Activated CD8-positive, alpha-beta T cell treated with anti-CD3 and anti-CD28 coated beads, Interleukin-2, amount 10 ng/mL, durations not matched to agents 7 days and 5 days (primary cell): Measurements from ENCODE around the gene PCID2. TPM values are rescaled to one million over a fixed set of nuclear protein-coding genes. Genes with fewer than 3 reads are reported as not detected.

Experiments
- ATAC-seq: fragments of 150-1000 bp; cut with Tn5 transposase; one replicate; pipeline ENCODE4 v1.10.0; 2021; ENCODE audit warnings: moderate library complexity
- CTCF ChIA-PET: fragments of 350-600 bp; sonication (Branson Sonifier 250); formaldehyde crosslinking; loops from one replicate; lab custom pipeline; 2021; ENCODE audit warnings: antibody characterized with exemption; lab: Charles Lee
- POLR2A ChIA-PET: fragments of 350-600 bp; sonication (Branson Sonifier 250); formaldehyde crosslinking; loops from one replicate; lab custom pipeline; 2021; ENCODE audit warnings: antibody characterized with exemption; lab: Charles Lee
- DNase-seq: peaks from one replicate; pipeline ENCODE4 v3.0.0-alpha.2; 2020
- H3K27ac Mint-ChIP-seq: one replicate; pipeline ENCODE4 v1.8.0; 2021; ENCODE audit warnings: mild to moderate bottlenecking, mixed read lengths
- H3K27me3 Mint-ChIP-seq: one replicate; pipeline ENCODE4 v1.8.0; 2021; ENCODE audit warnings: low read depth, mixed read lengths
- H3K36me3 Mint-ChIP-seq: one replicate; pipeline ENCODE4 v1.8.0; 2021; ENCODE audit warnings: low read depth, mixed read lengths
- H3K4me1 Mint-ChIP-seq: one replicate; pipeline ENCODE4 v1.8.0; 2021; ENCODE audit warnings: low read depth, mixed read lengths
- H3K4me3 Mint-ChIP-seq: one replicate; pipeline ENCODE4 v1.8.0; 2021; ENCODE audit warnings: mild to moderate bottlenecking, mixed read lengths
- H3K9me3 Mint-ChIP-seq: one replicate; pipeline ENCODE4 v1.8.0; 2022; ENCODE audit warnings: mixed read lengths; ENCODE audit not compliant: insufficient read depth
- total RNA-seq, 2 experiments: library from RNA; stranded (reverse); gene quantifications; one replicate each; pipeline ENCODE4 v1.2.3, GENCODE V29; 2021

PCID2 gene
- total RNA-seq, 2 experiments from 2014 or later = 49.3 to 52.4 TPM

DNA sequence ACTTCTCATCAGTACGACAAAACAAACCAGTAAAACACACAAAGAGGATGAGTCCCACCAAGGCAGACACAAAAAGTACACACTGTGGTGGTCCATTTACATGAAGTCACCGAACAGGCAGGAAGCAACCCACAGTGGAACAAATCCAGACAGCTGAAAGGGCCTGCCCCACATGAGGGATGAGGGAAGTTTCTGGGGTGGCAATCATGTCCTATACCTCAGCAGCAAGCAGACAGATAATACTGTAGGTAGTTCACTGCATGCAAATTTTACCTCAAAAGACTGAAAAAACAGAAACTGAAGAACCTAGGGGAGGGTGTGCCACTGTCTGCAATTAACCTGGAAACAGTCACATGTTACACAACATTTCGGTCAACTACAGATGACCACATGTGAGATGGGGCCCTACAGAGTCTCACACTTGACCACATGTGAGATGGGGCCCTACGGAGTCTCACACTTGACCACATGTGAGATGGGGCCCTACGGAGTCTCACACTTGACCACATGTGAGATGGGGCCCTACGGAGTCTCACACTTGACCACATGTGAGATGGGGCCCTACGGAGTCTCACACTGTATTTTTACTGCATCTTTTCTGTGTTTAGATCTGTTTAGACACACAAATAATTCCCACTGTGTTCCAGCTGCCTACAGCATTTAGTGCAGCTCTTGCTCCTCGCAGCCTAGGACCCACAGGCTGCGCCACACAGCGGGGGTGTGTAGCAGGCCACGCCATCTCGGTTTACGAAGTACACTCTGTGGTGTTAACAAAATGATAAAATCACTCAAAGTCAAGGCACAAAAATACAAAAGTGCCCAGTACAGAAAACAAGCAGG is 22.2 kb downstream of the PCID2 start:
- POLR2A ChIA-PET = interaction anchor here (1.2 to 1.4 kb wide), 2 partner anchors 16 to 23 kb away, joined by 3 to 6 read pairs; partner anchors contain the start of gene CUL4A
- H3K4me1 Mint-ChIP-seq = peaks cover 50% of the 10 kb centered on the region

DNA sequence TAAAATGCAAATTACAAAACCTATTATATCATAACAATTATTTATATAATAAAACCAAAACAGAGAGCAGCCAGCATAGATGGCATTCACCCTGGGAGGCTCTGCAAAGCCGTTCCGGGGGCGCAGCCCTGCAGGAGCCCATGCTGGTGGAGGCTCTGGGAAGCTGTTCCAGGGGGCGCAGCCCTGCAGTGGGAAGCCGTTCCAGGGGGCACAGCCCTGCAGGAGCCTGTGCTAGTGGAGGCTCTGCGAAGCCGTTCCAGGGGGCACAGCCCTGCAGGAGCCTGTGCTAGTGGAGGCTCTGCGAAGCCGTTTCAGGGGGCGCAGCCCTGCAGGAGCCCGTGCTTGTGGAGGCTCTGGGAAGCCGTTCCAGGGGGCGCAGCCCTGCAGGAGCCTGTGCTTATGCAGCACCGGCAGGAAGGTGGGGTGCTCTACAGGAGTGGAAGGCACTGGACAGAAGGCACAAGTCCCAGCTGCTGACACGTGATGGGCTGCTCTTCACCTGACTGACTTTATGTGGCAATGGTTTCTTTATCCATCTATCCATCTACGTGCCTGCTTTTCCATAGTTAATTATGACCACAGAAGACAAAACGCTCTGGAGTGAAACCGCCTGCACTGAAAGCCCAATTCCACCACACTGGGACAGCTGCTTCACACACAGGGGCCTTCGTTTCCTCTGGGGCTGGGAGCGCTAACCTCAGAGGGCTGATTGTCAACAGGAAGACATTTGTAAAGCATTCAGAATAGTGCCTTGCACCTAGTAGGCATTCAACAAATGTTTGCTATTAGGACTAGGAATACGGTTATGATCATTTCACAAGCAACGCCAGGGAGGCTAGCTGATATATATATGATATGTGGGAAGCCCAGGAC is 23.7 kb downstream of the PCID2 start:
- peak overlapping the region; percentile 73 for H3K27ac Mint-ChIP-seq
- peak overlapping the region; percentile 49 for H3K4me3 Mint-ChIP-seq
- H3K36me3 Mint-ChIP-seq = peaks cover 70% of the 10 kb centered on the region
- ChIA-PET CTCF (no interaction called here), POLR2A (interaction anchor here (0.8 to 1.4 kb wide), 4 partner anchors 15 to 118 kb away, joined by 3 to 6 read pairs (median 3); partner anchors contain the start of genes CUL4A and PCID2)
- DNase-seq (peak; percentile 50), ATAC-seq (peak; percentile 69)
- no peaks in the 10 kb centered on the region for H3K9me3 Mint-ChIP-seq
- H3K4me1 Mint-ChIP-seq = peaks cover 52% of the 10 kb centered on the region
- no peaks in the 10 kb centered on the region for H3K27me3 Mint-ChIP-seq

More for the DNA sequence above, 22.2 kb downstream of the PCID2 start:
- Mint-ChIP-seq H3K27me3 (no peaks in the 10 kb centered on the region), H3K9me3 (no peaks in the 10 kb centered on the region), H3K27ac (peak overlapping the region; percentile 66), H3K36me3 (peaks cover 67% of the 10 kb centered on the region), H3K4me3 (no peak overlapping the region)
- no peak for DNase-seq
- CTCF ChIA-PET = no interaction called here
- ATAC-seq = peak; percentile 45

DNA sequence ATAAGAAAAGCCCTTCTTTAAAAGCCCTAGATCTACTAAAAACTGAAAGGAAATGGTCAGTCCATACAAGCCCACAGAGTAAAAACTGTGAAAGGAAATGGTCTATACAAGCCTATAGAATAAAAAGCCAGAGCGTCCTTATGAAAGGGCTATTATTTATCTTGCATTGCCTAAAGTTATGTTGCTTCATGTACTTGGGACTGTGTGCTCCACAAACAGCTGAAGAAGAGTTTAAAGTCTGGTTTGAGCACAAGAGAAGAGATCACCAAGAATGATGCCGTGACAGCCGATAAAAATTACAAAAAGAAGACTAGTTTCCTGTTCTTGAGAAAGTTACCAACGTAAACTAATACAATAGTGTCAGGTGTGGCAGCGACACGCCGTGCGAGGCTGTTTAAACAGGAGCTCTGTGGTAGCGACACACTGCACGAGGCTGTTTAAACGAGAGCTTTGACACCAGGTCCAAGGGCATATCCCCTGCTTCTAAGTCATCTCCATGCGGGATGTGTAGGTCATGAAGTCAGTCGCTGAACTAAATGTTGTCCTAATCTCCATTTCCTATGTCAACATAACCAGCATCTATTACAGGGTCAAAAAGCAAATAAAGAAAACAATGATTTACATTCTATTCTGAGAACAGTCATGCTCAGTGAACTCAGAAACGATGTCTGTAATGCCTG is 24.9 kb downstream of the PCID2 start:
- DNase-seq (no peak), ATAC-seq (no peak)
- H3K4me1 Mint-ChIP-seq = peaks cover 57% of the 10 kb centered on the region
- no peaks in the 10 kb centered on the region for H3K9me3 Mint-ChIP-seq
- ChIA-PET POLR2A (interaction anchor here (1.0 to 1.3 kb wide), 2 partner anchors 24 to 25 kb away, joined by 3 read pairs; partner anchors contain the start of gene PCID2), CTCF (interaction anchor here (1.2 kb wide), 1 partner anchor 9 kb away, joined by 3 read pairs; no protein-coding TSS in a partner anchor)
- H3K36me3 Mint-ChIP-seq = peaks cover 73% of the 10 kb centered on the region
- H3K4me3 Mint-ChIP-seq = no peak overlapping the region
- H3K27me3 Mint-ChIP-seq = no peaks in the 10 kb centered on the region
- H3K27ac Mint-ChIP-seq = no peak overlapping the region

DNA sequence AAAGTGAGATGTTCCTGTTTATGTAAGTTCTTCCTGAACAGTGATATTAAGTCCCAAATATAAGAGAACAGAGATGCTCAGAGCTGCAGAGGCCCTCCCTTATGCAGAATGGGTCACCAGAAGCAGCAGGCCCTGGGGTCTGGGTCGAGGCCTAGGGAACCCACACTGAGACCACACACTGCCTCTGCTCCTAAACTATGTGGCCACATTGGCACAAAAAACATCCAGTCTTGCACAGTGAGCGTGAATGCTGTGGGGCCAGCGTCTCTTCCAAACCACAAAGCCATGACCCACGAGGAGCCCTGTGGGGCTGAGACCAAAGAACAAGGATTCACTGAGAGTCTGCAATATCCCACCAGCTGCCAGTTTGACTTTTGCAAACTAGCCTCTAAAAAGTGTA is 26.4 kb downstream of the PCID2 start:
- Mint-ChIP-seq H3K9me3 (no peaks in the 10 kb centered on the region), H3K27ac (no peak overlapping the region), H3K4me1 (peaks cover 48% of the 10 kb centered on the region), H3K4me3 (no peak overlapping the region), H3K36me3 (peaks cover 67% of the 10 kb centered on the region), H3K27me3 (no peaks in the 10 kb centered on the region)
- CTCF ChIA-PET = no interaction called here
- ATAC-seq = no peak
- DNase-seq = no peak
- POLR2A ChIA-PET = no interaction called here

DNA sequence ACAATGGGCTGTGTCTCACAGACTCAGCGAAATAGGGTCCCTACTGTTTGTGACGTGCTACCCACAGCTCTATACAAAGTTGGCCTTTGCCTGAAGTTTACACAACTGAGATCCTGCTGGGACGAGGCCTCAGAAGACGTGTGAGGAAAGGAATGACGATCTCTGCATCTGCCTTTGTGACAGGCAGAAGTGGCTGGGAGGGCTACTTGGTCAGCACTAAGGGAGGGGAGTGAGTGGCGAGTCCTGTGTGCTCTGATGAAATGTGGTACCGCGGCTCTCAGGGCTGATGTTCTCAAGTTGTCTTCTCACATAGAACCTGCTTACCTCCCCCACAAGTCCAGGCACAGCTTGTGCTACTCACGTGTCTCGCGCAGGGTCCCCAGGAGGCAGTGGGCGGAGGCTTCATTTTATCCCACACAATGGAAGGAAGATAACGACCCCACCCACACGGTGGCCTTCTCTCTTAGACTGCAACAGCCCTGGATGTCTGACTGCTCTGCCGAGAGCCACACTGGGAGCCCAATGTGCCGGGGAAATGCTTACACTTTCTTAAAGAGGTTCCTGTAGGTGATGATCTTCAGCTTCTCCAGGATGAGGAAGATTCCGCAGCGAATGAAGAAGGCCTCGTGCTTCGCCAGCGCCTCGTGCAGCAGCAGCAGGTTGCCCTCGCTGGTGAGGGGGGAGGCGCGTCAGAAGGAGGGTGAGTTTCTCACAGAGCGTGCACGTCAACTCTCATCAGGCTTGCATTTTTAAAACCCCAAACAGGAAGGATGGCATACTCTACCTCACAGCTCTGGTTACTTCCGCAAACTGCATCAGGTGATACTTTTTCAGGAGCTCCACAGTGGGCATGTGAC is 28.9 kb downstream of the PCID2 start:
- no peak overlapping the region for H3K4me3 Mint-ChIP-seq
- ATAC-seq (no peak), DNase-seq (no peak)
- peak overlapping the region; percentile 64 for H3K27ac Mint-ChIP-seq
- peaks cover 37% of the 10 kb centered on the region for H3K4me1 Mint-ChIP-seq
- ChIA-PET POLR2A (no interaction called here), CTCF (no interaction called here)
- H3K36me3 Mint-ChIP-seq = peaks cover 68% of the 10 kb centered on the region
- no peaks in the 10 kb centered on the region for H3K9me3 Mint-ChIP-seq
- H3K27me3 Mint-ChIP-seq = no peaks in the 10 kb centered on the region

DNA sequence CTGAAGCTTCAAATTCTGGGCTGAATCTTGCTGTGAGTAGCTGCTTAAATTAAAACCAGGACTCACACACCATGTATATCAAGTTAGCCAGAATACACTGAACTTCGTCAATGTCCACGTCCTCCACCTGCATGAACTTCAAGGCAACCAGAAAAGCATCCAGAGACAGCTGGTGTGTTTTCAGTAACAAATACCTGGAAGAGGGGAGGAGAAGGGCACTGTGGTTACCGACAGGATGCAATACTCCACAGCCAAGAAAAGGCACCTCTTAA is 29.6 kb downstream of the PCID2 start:
- ChIA-PET POLR2A (no interaction called here), CTCF (no interaction called here)
- no peaks in the 10 kb centered on the region for H3K9me3 Mint-ChIP-seq
- peaks cover 71% of the 10 kb centered on the region for H3K36me3 Mint-ChIP-seq
- DNase-seq (no peak), ATAC-seq (no peak)
- H3K4me3 Mint-ChIP-seq = no peak overlapping the region
- H3K27me3 Mint-ChIP-seq = no peaks in the 10 kb centered on the region
- peaks cover 37% of the 10 kb centered on the region for H3K4me1 Mint-ChIP-seq
- no peak overlapping the region for H3K27ac Mint-ChIP-seq

DNA sequence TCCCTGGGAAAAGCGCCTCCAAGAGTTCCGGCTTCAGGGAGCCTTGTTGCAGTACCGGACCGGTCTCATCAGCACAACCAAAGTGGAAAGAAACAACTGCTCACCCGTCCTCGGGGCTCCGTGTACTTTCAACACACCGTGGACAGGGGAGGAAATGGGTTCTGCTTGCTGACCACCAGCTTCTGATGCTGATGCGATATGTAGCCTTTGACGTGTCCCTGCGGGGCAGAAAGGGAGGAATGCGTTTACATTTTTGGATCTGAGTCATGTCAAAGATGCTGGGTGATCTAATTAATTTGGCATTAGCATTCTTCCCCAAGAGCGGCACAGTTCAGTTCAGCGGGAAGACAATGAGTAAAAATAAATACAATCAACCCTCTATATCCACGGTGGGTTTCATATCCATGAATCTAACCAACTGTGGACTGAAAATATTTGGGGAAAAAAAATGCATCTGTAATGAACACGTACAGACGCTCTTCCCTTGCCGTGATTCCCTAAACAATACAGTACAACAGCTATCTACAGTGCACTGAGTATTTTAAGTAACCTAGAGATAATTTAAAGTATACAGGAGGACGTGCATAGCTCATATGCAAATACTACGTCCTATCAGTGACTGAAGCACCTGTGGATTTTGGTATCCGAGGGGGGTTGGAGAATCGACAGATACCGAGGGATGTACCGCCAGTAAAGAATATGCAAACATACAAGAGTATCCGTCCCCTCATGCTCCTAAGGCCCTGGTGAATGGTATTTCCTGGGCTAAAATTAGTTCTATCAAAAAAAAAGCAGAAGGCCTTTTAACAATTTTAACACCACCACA is 30.2 kb downstream of the PCID2 start:
- ChIA-PET POLR2A (no interaction called here), CTCF (no interaction called here)
- Mint-ChIP-seq H3K27ac (no peak overlapping the region), H3K36me3 (peaks cover 66% of the 10 kb centered on the region), H3K4me3 (no peak overlapping the region), H3K9me3 (no peaks in the 10 kb centered on the region), H3K27me3 (no peaks in the 10 kb centered on the region), H3K4me1 (peaks cover 31% of the 10 kb centered on the region)
- no peak for ATAC-seq
- no peak for DNase-seq

DNA sequence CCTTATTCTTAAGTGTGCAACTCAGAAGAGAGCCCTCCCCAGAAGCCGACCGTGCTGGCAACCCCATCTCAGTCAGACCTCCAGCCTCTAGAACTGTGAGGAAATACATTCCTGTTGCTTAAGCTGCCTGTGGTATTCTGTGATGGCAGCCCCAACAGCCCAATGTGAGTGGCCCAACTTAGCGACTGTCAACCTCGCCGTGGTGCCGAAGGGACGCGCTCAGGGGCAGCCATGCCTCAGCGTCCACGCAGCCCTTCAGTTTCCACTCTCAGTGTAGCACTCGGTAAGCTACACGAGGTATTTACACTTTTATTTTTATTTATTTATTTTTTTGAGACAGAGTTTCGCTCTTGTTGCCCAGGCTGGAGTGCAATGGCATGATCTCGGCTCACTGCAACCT is 31.6 kb downstream of the PCID2 start:
- Mint-ChIP-seq H3K27me3 (no peaks in the 10 kb centered on the region), H3K36me3 (peaks cover 59% of the 10 kb centered on the region), H3K4me3 (no peak overlapping the region), H3K4me1 (peaks cover 24% of the 10 kb centered on the region), H3K27ac (peak overlapping the region; percentile 92), H3K9me3 (no peaks in the 10 kb centered on the region)
- ChIA-PET POLR2A (no interaction called here), CTCF (no interaction called here)
- no peak for DNase-seq
- no peak for ATAC-seq

DNA sequence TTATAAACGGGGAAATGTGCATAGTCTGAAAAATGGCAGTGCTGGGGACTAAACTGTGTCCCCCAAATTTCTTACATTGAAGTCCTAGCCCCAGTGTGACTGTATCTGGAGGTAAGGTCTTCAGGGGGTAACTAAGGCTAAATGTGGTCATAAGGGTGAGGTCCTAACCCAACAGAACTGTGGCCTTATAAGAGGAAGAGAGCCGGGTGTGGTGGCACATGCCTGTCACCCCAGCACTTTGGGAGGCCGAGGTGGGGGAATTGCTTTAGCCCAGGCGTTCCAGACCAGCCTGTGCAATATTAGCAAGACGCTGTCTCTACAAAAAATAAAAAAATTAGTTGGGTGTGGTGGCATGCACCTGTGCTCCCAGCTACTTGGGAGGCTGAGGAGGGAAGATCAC is 32.2 kb downstream of the PCID2 start:
- Mint-ChIP-seq H3K4me3 (peak overlapping the region; percentile 7), H3K4me1 (peaks cover 24% of the 10 kb centered on the region), H3K27ac (peak overlapping the region; percentile 92), H3K36me3 (peaks cover 58% of the 10 kb centered on the region), H3K9me3 (no peaks in the 10 kb centered on the region), H3K27me3 (no peaks in the 10 kb centered on the region)
- DNase-seq (no peak), ATAC-seq (peak; percentile 47)
- ChIA-PET CTCF (interaction anchor here (0.9 kb wide), 1 partner anchor 62 kb away, joined by 3 read pairs; no protein-coding TSS in a partner anchor), POLR2A (no interaction called here)

DNA sequence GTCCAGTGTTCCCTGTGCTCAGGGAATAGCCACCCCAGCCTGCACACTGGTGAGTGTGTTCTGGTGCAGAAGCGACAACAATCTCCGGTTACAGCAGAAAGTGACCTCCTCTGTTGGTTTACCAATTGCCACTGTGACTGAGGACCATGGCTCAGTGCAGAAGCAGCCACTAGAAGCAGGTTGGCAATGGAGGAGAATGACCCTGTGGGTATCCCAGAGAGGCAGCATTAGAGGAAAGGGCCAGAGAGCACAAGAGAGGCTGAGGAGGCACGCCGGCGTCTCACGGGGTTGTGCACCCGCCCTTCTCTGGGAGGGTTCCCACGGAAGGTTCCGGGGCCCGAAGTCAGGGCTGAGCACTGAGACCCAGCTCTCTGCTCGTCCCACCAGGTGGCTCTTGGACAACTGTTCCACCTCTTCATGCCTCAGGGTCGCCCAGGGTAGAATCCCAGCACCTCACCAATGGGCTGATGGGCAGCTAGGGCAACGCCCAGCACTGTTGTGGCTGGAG is 36.0 kb downstream of the PCID2 start:
- H3K36me3 Mint-ChIP-seq = peaks cover 47% of the 10 kb centered on the region
- CTCF ChIA-PET = no interaction called here
- no peaks in the 10 kb centered on the region for H3K27me3 Mint-ChIP-seq
- peaks cover 8% of the 10 kb centered on the region for H3K4me1 Mint-ChIP-seq
- POLR2A ChIA-PET = no interaction called here
- ATAC-seq (no peak), DNase-seq (no peak)
- H3K4me3 Mint-ChIP-seq = no peak overlapping the region
- no peak overlapping the region for H3K27ac Mint-ChIP-seq
- no peaks in the 10 kb centered on the region for H3K9me3 Mint-ChIP-seq
